ENCODE data around the gene PPP1R12B. TPM values are rescaled to one million over a fixed set of nuclear protein-coding genes. Genes with fewer than 3 reads are reported as not detected.

The PPP1R12B gene
- total and polyA plus RNA-seq, 4 donors = 4.0 to 31.6 (median 9.7) TPM

- Histone ChIP-seq H3K36me3 (ENCODE audit: control insufficient read depth in 4 of 4, insufficient read depth in 3 of 4, low read depth in 1 of 4, low read length in 3 of 4) (peaks cover 0 to 13% (median 8%) of the 10 kb centered on the region in 4 donors), H3K4me1 (ENCODE audit: control insufficient read depth in 4 of 4, insufficient read depth in 4 of 4, low read length in 3 of 4) (peaks cover 0 to 8% (median 4%) of the 10 kb centered on the region in 4 donors), H3K27me3 (ENCODE audit: control insufficient read depth in 4 of 4, insufficient read depth in 4 of 4, low read length in 3 of 4) (no peaks in the 10 kb centered on the region), H3K9me3 (ENCODE audit: control insufficient read depth in 4 of 4, low read length in 3 of 4) (no peaks in the 10 kb centered on the region), H3K27ac (ENCODE audit: low read depth in 1 of 2, low read length in 2 of 2) (no peak overlapping the region), H3K4me3 (ENCODE audit: low read depth in 1 of 3, low read length in 3 of 3) (no peak overlapping the region), H3K9ac (ENCODE audit: low read depth in 1 of 2, low read length in 2 of 2) (no peak overlapping the region)
- no peak for DNase-seq (ENCODE audit: low spot score)
- WGBS = 91% methylated on average over 2 of the region's 2 CpGs
- TF ChIP-seq HNF4G (IDR thresholded peaks at IDR 0.05) (no peak), JUND (IDR thresholded peaks at IDR 0.05) (no peak), MAX (IDR thresholded peaks at IDR 0.05) (no peak), CTCF (IDR thresholded peaks at IDR 0.05; ENCODE audit: low read depth, low read length, missing input control) (no peak), SP1 (IDR thresholded peaks at IDR 0.05) (no peak)
These were observed 216.5 kb downstream of the PPP1R12B start for GRCh38 chr1:202564958-202565495.

- 96% methylated on average over 2 of the region's 2 CpGs for WGBS
- Histone ChIP-seq H3K9ac (ENCODE audit: low read depth in 1 of 2, low read length in 2 of 2) (no peak overlapping the region), H3K27ac (ENCODE audit: low read depth in 1 of 2, low read length in 2 of 2) (no peak overlapping the region), H3K9me3 (ENCODE audit: control insufficient read depth in 4 of 4, low read length in 3 of 4) (no peaks in the 10 kb centered on the region), H3K4me1 (ENCODE audit: control insufficient read depth in 4 of 4, insufficient read depth in 4 of 4, low read length in 3 of 4) (peaks cover 0 to 8% (median 4%) of the 10 kb centered on the region in 4 donors), H3K36me3 (ENCODE audit: control insufficient read depth in 4 of 4, insufficient read depth in 3 of 4, low read depth in 1 of 4, low read length in 3 of 4) (peaks cover 0 to 13% (median 8%) of the 10 kb centered on the region in 4 donors), H3K27me3 (ENCODE audit: control insufficient read depth in 4 of 4, insufficient read depth in 4 of 4, low read length in 3 of 4) (no peaks in the 10 kb centered on the region), H3K4me3 (ENCODE audit: low read depth in 1 of 3, low read length in 3 of 3) (no peak overlapping the region)
- DNase-seq (ENCODE audit: low spot score) = no peak
- TF ChIP-seq YY1 (IDR thresholded peaks at IDR 0.05) = no peak
- TF ChIP-seq REST (IDR thresholded peaks at IDR 0.05) = no peak
- TF ChIP-seq HNF4A (conservative IDR thresholded peaks at IDR 0.05) = no peak
- TF ChIP-seq HNF4G (IDR thresholded peaks at IDR 0.05) = no peak
- TF ChIP-seq JUND (IDR thresholded peaks at IDR 0.05) = no peak
These were observed 217.5 kb downstream of the PPP1R12B start for GRCh38 chr1:202565890-202566602.

GRCh38 chr1:202567738-202568137, 219.2 kb downstream of the PPP1R12B start:
- H3K9me3 ChIP-seq (ENCODE audit: control insufficient read depth in 4 of 4, low read length in 3 of 4) = no peaks in the 10 kb centered on the region
- H3K4me3 ChIP-seq (ENCODE audit: low read depth in 1 of 3, low read length in 3 of 3) = no peak overlapping the region
- H3K27me3 ChIP-seq (ENCODE audit: control insufficient read depth in 4 of 4, insufficient read depth in 4 of 4, low read length in 3 of 4) = no peaks in the 10 kb centered on the region
- 84% methylated on average over 4 of the region's 4 CpGs for WGBS
- DNase-seq (ENCODE audit: low spot score) = no peak
- H3K36me3 ChIP-seq (ENCODE audit: control insufficient read depth in 4 of 4, insufficient read depth in 3 of 4, low read depth in 1 of 4, low read length in 3 of 4) = peaks cover 0 to 15% (median 8%) of the 10 kb centered on the region in 4 donors
- H3K9ac ChIP-seq (ENCODE audit: low read depth in 1 of 2, low read length in 2 of 2) = no peak overlapping the region
- H3K27ac ChIP-seq (ENCODE audit: low read depth in 1 of 2, low read length in 2 of 2) = no peak overlapping the region
- peaks cover 0 to 8% (median 4%) of the 10 kb centered on the region in 4 donors for H3K4me1 ChIP-seq (ENCODE audit: control insufficient read depth in 4 of 4, insufficient read depth in 4 of 4, low read length in 3 of 4)
- TF ChIP-seq RAD21 (IDR thresholded peaks at IDR 0.05) = no peak
- no peak for TF ChIP-seq NR2F2 (IDR thresholded peaks at IDR 0.05)
- no peak for TF ChIP-seq HNF4A (conservative IDR thresholded peaks at IDR 0.05)
- TF ChIP-seq MAX (IDR thresholded peaks at IDR 0.05) = no peak
- TF ChIP-seq FOXA2 (IDR thresholded peaks at IDR 0.05) = no peak
- no peak for TF ChIP-seq REST (IDR thresholded peaks at IDR 0.05)
- no peak for TF ChIP-seq EGR1 (IDR thresholded peaks at IDR 0.05; ENCODE audit: low read depth in 2 of 2)
- TF ChIP-seq FOXA1 (IDR thresholded peaks at IDR 0.05) = no peak
- TF ChIP-seq ZBTB33 (IDR thresholded peaks at IDR 0.05) = no peak
- no peak for TF ChIP-seq TAF1 (conservative IDR thresholded peaks at IDR 0.05)

All from liver (tissue), 9 donors.